ENCODE measurements around the gene POTEC. TPM values are rescaled to one million over a fixed set of nuclear protein-coding genes. Genes with fewer than 3 reads are reported as not detected.
"Not testable (repeated sequence)": the region's sequence is repeated elsewhere in the genome, so short reads cannot be mapped to it uniquely, and the experiment has no call there.

POTEC gene
- not detected for total RNA-seq
- not detected for polyA plus RNA-seq
- long read RNA-seq, donor 1 = 0 reads
- long read RNA-seq, donor 2 = 0 reads
- long read RNA-seq, donor 3 = 0 reads

GRCh38 chr18:14543446-14543964 is at the start of gene POTEC:
Gene POTEC (minus strand): TSS chr18:14543600. CDS start chr18:14543146, 454 bp downstream.
- H3K36me3 ChIP-seq; DNase-seq; H3K4me3 ChIP-seq; intact Hi-C loops (cut with DNase I); H3K27me3 ChIP-seq; H3K4me1 ChIP-seq (ENCODE audit: insufficient read depth); H3K9me3 ChIP-seq; H3K27ac ChIP-seq: not testable (repeated sequence)
- WGBS, 3 donors = 88 to 91% (median 90%) methylated on average over 43 to 46 of the region's 46 CpGs

GRCh38 chr18:14577971-14578370 is 34.6 kb upstream of the POTEC start:
- WGBS, 3 donors = 48 to 58% (median 54%) methylated on average over 3 of the region's 3 CpGs
- intact Hi-C loops (cut with DNase I) = no loop called here
- Histone ChIP-seq H3K9me3 (no peaks in the 10 kb centered on the region), H3K36me3 (no peaks in the 10 kb centered on the region), H3K4me3 (no peak overlapping the region), H3K27me3 (no peaks in the 10 kb centered on the region), H3K27ac (no peak overlapping the region), H3K4me1 (ENCODE audit: insufficient read depth) (no peaks in the 10 kb centered on the region)
- DNase-seq = no peak
- TF ChIP-seq EP300 (IDR thresholded peaks at IDR 0.05) (no peak), POLR2A (IDR thresholded peaks at IDR 0.05) (no peak), CTCF (IDR thresholded peaks at IDR 0.05) (no peak)

GRCh38 chr18:14559502-14559901 is 16.1 kb upstream of the POTEC start:
- H3K27me3 ChIP-seq; H3K27ac ChIP-seq; intact Hi-C loops (cut with DNase I); H3K9me3 ChIP-seq; DNase-seq; H3K36me3 ChIP-seq; H3K4me3 ChIP-seq; H3K4me1 ChIP-seq (ENCODE audit: insufficient read depth): not testable (repeated sequence)
- 17 to 50% (median 40%) methylated on average over 1 to 2 of the region's 2 CpGs for WGBS, 3 donors

GRCh38 chr18:14531659-14532058 is 11.7 kb downstream of the POTEC start:
- H3K27ac ChIP-seq; intact Hi-C loops (cut with DNase I); DNase-seq; H3K9me3 ChIP-seq; H3K4me3 ChIP-seq; H3K36me3 ChIP-seq; H3K4me1 ChIP-seq (ENCODE audit: insufficient read depth); H3K27me3 ChIP-seq: not testable (repeated sequence)
- WGBS, 3 donors = 50 to 75% (median 70%) methylated on average over 1 of the region's 1 CpG

GRCh38 chr18:14510707-14511106 is 32.7 kb downstream of the POTEC start:
- intact Hi-C loops (cut with DNase I); H3K9me3 ChIP-seq; H3K36me3 ChIP-seq; H3K4me3 ChIP-seq; H3K27me3 ChIP-seq; H3K27ac ChIP-seq; DNase-seq; H3K4me1 ChIP-seq (ENCODE audit: insufficient read depth): not testable (repeated sequence)
- 0 to 50% (median 45%) methylated on average over 1 to 3 of the region's 3 CpGs for whole genome bisulfite sequencing, 3 donors

- H3K27me3 ChIP-seq; H3K9me3 ChIP-seq; H3K36me3 ChIP-seq; intact Hi-C loops (cut with DNase I); DNase-seq; H3K4me1 ChIP-seq (ENCODE audit: insufficient read depth); H3K4me3 ChIP-seq; H3K27ac ChIP-seq: not testable (repeated sequence)
- 85 to 87% (median 85%) methylated on average over 5 to 7 of the region's 8 CpGs for WGBS, 3 donors
Measured at GRCh38 chr18:14503691-14504090, 39.7 kb downstream of the POTEC start.

GRCh38 chr18:14501894-14502293 is 41.5 kb downstream of the POTEC start:
- H3K4me1 ChIP-seq (ENCODE audit: insufficient read depth); H3K36me3 ChIP-seq; intact Hi-C loops (cut with DNase I); H3K4me3 ChIP-seq; H3K9me3 ChIP-seq; DNase-seq; H3K27me3 ChIP-seq; H3K27ac ChIP-seq: not testable (repeated sequence)
- 68 to 78% (median 74%) methylated on average over 3 to 4 of the region's 4 CpGs for WGBS, 3 donors

GRCh38 chr18:14489256-14490014 is 54.0 kb downstream of the POTEC start:
- not testable (repeated sequence) for H3K27me3 ChIP-seq
- WGBS, 3 donors = 60 to 78% (median 74%) methylated on average over 36 to 46 of the region's 47 CpGs

GRCh38 chr18:14488789-14489188 is 54.6 kb downstream of the POTEC start:
- H3K4me1 ChIP-seq (ENCODE audit: insufficient read depth); H3K9me3 ChIP-seq; intact Hi-C loops (cut with DNase I); H3K36me3 ChIP-seq; H3K27me3 ChIP-seq; DNase-seq; H3K4me3 ChIP-seq; H3K27ac ChIP-seq: not testable (repeated sequence)
- WGBS, 3 donors = 87 to 89% (median 89%) methylated on average over 17 of the region's 17 CpGs

More at GRCh38 chr18:14489256-14490014, 54.0 kb downstream of the POTEC start:
- H3K36me3 ChIP-seq; H3K4me1 ChIP-seq (ENCODE audit: insufficient read depth); H3K9me3 ChIP-seq; intact Hi-C loops (cut with DNase I); DNase-seq; H3K27ac ChIP-seq; H3K4me3 ChIP-seq: not testable (repeated sequence)

GRCh38 chr18:14486926-14487580 is 56.3 kb downstream of the POTEC start:
- H3K36me3 ChIP-seq; H3K27me3 ChIP-seq; H3K4me3 ChIP-seq; H3K9me3 ChIP-seq; intact Hi-C loops (cut with DNase I); H3K27ac ChIP-seq; DNase-seq; H3K4me1 ChIP-seq (ENCODE audit: insufficient read depth): not testable (repeated sequence)
- WGBS, 3 donors = 91 to 94% (median 93%) methylated on average over 25 to 39 of the region's 42 CpGs
